Epithelial cell of esophagus (primary cell): Measurements from ENCODE around the gene PARD3.

Experiments used
- DNase-seq: peaks from one replicate; pipeline ENCODE4 v3.0.0; 2010; ENCODE audit warnings: low read depth
- H3K4me3 ChIP-seq: 2 replicates; pipeline ENCODE4 v1.5.1; 2011; ENCODE audit warnings: mild to moderate bottlenecking, low read length, control low read depth
- TF ChIP-seq, protein P1 (sequence below): IDR thresholded peaks from 2 replicates; pipeline ENCODE4 v1.5.1; 2011; ENCODE audit warnings: low read depth, mild to moderate bottlenecking, low read length, control low read depth, inconsistent platforms; ENCODE audit not compliant: insufficient read depth; ENCODE audit errors: missing control alignments

PARD3 gene

DNA sequence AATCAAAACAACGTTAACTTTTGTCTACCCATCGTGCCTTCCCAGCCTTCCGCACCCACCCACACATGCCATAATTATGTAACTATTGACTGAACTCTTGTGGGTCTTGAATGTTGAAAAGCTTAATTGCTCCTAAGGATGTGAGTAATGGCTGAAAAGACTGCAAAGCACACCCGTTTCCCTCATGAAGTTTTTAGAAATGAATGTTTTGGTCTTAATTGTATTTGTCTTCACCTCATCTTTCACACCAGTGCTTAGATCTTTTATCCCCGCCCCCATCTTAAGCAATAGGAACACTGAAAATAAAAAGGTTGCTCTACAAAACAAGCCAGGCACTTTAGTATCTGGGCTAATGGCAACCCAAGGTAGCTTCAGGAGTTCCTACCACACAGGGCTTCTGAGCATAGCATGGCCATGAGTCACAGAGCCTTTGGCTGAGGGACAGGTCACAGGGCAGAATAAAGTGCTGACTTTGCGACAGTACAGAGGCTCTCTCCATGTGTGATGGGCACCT is 690.5 kb downstream of the PARD3 start:
- TF ChIP-seq, protein P1, sequence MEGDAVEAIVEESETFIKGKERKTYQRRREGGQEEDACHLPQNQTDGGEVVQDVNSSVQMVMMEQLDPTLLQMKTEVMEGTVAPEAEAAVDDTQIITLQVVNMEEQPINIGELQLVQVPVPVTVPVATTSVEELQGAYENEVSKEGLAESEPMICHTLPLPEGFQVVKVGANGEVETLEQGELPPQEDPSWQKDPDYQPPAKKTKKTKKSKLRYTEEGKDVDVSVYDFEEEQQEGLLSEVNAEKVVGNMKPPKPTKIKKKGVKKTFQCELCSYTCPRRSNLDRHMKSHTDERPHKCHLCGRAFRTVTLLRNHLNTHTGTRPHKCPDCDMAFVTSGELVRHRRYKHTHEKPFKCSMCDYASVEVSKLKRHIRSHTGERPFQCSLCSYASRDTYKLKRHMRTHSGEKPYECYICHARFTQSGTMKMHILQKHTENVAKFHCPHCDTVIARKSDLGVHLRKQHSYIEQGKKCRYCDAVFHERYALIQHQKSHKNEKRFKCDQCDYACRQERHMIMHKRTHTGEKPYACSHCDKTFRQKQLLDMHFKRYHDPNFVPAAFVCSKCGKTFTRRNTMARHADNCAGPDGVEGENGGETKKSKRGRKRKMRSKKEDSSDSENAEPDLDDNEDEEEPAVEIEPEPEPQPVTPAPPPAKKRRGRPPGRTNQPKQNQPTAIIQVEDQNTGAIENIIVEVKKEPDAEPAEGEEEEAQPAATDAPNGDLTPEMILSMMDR = no peak
- H3K4me3 ChIP-seq = no peak overlapping the region
- peak; percentile 54 for DNase-seq

DNA sequence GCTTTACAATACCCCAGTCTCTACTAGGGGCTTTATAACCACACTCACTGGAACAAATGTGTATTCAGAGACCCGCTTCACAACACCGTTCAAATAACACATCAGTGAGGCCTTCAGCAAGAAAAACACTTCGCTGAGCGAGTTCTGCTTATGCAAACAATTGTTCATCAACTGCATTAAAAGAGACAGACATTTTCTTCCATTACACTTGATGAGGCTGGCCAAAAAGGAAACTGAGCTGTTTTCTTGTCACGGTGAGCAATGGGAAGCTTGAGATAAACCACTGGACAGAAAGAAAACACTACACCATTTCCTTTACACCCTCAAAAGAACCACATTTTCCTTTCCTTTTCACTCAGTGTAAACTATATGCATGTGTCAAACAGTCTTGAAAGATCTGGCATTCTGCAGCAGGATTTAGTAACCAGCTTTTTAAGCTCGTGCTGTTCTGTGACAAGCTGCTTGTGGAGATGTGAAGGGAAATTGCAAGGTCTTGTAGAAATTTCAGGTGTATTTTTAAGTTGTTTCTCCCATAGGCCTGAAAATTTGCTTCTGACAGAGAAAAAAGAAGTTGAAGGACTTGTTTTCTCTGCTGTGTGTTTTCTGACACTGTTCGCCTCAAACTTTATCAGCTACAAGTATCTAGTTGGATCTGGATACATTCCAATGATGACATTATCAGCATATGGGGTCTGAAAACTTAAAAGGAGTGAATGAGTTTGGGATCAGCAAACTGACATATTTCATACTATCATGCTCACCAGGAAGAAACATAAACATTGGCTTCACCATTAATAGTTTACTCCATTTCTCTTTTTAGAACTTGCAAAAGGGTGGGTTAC is 693.1 kb downstream of the PARD3 start:
- TF ChIP-seq, protein P1 = no peak
- H3K4me3 ChIP-seq = no peak overlapping the region
- peak; percentile 37 for DNase-seq

DNA sequence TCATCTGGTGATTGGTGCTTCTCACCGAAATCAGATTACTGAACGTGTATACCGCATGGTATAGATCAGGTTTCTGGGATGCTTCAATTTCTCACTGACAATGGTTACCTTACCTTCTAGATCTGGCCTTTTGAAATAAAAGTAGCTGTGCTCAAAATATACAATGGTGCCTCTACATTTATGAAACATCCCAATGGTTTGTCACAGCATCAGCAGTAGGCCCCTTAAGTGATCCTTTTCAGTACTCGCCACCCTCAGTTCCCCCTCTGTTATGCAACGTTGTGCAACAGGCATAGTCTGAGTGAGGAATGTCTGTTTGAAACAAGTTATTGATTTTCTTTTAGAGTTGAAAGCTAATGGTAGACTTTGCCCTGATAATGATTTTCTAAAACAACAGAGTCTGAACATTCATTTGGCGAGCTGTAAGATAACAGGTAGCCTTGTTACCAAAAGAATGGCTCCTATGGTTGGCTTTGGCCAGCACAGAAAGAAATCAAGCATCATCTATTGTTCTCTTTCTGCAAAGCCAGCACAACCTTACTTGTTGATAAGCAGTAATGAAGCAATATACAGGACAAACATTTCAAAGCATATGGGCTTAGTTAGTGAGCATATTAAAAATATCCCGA is 693.9 kb downstream of the PARD3 start:
- H3K4me3 ChIP-seq = no peak overlapping the region
- no peak for DNase-seq
- TF ChIP-seq, protein P1 = no peak

DNA sequence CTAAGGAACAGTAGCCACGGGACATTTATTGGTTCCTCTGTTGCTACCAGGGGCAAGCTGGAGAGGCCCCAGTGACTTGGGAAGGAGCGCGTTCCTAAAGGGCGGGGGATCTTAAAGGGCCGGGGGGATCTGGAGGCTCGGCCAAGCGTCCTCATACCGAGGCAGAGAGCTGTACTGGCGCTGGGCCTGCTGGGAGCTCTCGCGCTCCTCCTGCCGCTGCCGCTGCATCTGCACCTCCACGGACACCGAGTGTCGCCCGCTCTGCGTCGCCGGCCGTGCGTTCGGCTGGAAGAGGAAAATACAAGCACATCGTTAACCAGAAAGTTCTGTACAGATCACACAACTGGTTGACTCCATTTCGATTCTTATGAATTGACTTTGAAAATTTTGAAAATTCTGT is 695.6 kb downstream of the PARD3 start:
- no peak overlapping the region for H3K4me3 ChIP-seq
- TF ChIP-seq, protein P1 = no peak
- DNase-seq = no peak

DNA sequence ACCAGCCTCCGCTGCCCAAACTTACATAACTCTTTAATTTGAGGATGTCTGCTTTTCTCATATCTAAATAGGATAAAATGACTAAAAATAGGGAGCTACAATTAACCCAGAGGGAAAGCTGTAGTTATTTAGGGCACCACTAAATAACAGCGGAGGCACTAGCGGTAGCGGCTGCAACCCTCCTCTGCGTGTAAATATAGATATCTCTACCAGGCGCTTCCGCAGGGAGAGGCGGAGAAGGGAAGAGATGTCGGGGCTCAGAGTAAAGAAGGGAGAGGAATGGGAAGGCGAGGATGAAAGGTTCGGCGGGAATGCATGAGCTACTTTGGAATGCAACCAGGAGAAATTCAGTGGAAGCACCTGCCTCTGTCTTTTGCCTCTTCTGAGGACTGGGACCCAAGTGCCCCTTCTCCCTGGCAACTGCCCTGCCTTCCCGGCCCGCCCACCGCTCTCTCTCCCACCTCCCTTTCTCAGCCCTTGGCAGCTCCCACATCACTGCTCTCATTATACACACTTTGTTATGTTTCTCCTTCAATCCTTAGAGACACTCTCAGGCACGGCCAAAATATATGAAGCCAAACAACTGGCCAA is 698.3 kb downstream of the PARD3 start:
- no peak for DNase-seq
- no peak overlapping the region for H3K4me3 ChIP-seq
- TF ChIP-seq, protein P1 = no peak

DNA sequence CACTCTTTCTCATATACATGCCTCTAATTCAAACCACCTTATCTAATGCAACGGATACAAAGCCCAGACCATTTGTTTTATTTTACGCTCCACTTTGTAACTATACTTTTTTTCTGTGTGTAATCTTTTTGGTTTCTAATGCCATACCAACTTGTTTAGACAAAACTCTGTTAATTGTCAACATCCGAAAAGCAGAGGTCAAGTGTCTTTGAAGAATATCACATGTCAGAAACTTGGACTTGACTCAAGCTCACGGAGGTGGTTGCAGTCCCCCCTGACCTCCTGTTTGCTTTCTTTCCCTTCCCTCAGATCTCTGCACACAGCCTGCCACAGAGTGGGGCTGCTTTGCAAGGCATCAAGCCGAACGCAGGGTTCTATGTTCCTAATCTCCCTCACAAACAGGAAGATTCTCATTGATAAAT is 698.9 kb downstream of the PARD3 start:
- no peak overlapping the region for H3K4me3 ChIP-seq
- DNase-seq = no peak
- TF ChIP-seq, protein P1 = no peak
